Liver (tissue), 9 donors: ENCODE results near the gene CAPN15. TPM values are rescaled to one million over a fixed set of nuclear protein-coding genes. Genes with fewer than 3 reads are reported as not detected.

Experiments used
- DNase-seq: peaks from one replicate; pipeline ENCODE4 v3.0.0-alpha.2; 2017; ENCODE audit warnings: low spot score
- H3K27ac ChIP-seq, 2 donors: one replicate each; pipeline ENCODE4 v1.7.0; 2013; ENCODE audit warnings: inconsistent platforms in 2 of 2, low read length in 2 of 2, control low read depth in 1 of 2, low read depth in 1 of 2, mild to moderate bottlenecking in 1 of 2
- H3K27me3 ChIP-seq, 4 donors: one replicate each; pipeline versions ENCODE4 v1.6.1 to v1.7.0; 2013; ENCODE audit warnings: low read length in 3 of 4, inconsistent platforms in 1 of 4, mild to moderate bottlenecking in 1 of 4, moderate library complexity in 1 of 4; ENCODE audit not compliant: control insufficient read depth in 4 of 4, insufficient read depth in 4 of 4
- H3K36me3 ChIP-seq, 4 donors: one replicate each; pipeline versions ENCODE4 v1.6.1 to v1.7.0; 2013; ENCODE audit warnings: low read length in 3 of 4, mild to moderate bottlenecking in 3 of 4, low read depth in 1 of 4, moderate library complexity in 1 of 4; ENCODE audit not compliant: control insufficient read depth in 4 of 4, insufficient read depth in 3 of 4
- H3K4me1 ChIP-seq, 4 donors: one replicate each; pipeline versions ENCODE4 v1.6.1 to v1.7.0; 2013; ENCODE audit warnings: low read length in 3 of 4, mild to moderate bottlenecking in 3 of 4, moderate library complexity in 1 of 4; ENCODE audit not compliant: control insufficient read depth in 4 of 4, insufficient read depth in 4 of 4
- H3K4me3 ChIP-seq, 3 donors: one replicate each; pipeline versions ENCODE4 v1.6.1 to v1.7.0; 2013; ENCODE audit warnings: low read length in 3 of 3, control low read depth in 1 of 3, low read depth in 1 of 3, mild to moderate bottlenecking in 1 of 3
- H3K9ac ChIP-seq, 2 donors: one replicate each; pipeline ENCODE4 v1.7.0; 2013; ENCODE audit warnings: low read length in 2 of 2, mild to moderate bottlenecking in 2 of 2, moderate library complexity in 2 of 2, control low read depth in 1 of 2, low read depth in 1 of 2
- H3K9me3 ChIP-seq, 4 donors: one replicate each; pipeline versions ENCODE4 v1.6.1 to v1.7.0; 2013; ENCODE audit warnings: low read length in 3 of 4; ENCODE audit not compliant: control insufficient read depth in 4 of 4
- ATF3 ChIP-seq: IDR thresholded peaks from 2 replicates; pipeline ENCODE4 v1.6.1; 2016; ENCODE audit warnings: antibody characterized with exemption
- CTCF ChIP-seq: fragments of 150-350 bp; IDR thresholded peaks from 2 replicates; pipeline ENCODE4 v1.5.1; 2017; ENCODE audit warnings: improper control_type of control experiment, low read depth, low read length; ENCODE audit not compliant: missing input control
- FOXA2 ChIP-seq: IDR thresholded peaks from 2 replicates; pipeline ENCODE4 v1.6.1; 2016; ENCODE audit warnings: antibody characterized with exemption
- HNF4A ChIP-seq, 2 donors: conservative IDR thresholded peaks; 2 replicates each; pipeline ENCODE4 v1.6.1; 2016; ENCODE audit warnings: antibody characterized with exemption in 2 of 2, mild to moderate bottlenecking in 2 of 2
- HNF4G ChIP-seq: IDR thresholded peaks from 2 replicates; pipeline ENCODE4 v1.6.1; 2016; ENCODE audit warnings: antibody characterized with exemption
- JUND ChIP-seq, 2 donors: IDR thresholded peaks; 2 replicates each; pipeline ENCODE4 v1.6.1; 2016; ENCODE audit warnings: antibody characterized with exemption in 2 of 2
- RAD21 ChIP-seq, 2 donors: IDR thresholded peaks; 2 replicates each; pipeline ENCODE4 v1.6.1; 2016; ENCODE audit warnings: antibody characterized with exemption in 2 of 2, mild to moderate bottlenecking in 2 of 2
- REST ChIP-seq: IDR thresholded peaks from 2 replicates; pipeline ENCODE4 v1.6.1; 2016; ENCODE audit warnings: antibody characterized with exemption, mild to moderate bottlenecking
- RXRA ChIP-seq, 2 donors: IDR thresholded peaks; 2 replicates each; pipeline ENCODE4 v1.6.1; 2017 to 2018; ENCODE audit warnings: antibody characterized with exemption in 2 of 2, mild to moderate bottlenecking in 1 of 2
- SP1 ChIP-seq: IDR thresholded peaks from 2 replicates; pipeline ENCODE4 v1.6.1; 2018; ENCODE audit warnings: antibody characterized with exemption, mild to moderate bottlenecking
- ZBTB33 ChIP-seq: IDR thresholded peaks from 2 replicates; pipeline ENCODE4 v1.6.1; 2016; ENCODE audit warnings: antibody characterized with exemption
- WGBS: extraction: QIAGEN DNeasy Blood & Tissue Kit; methylation state at CpG from one replicate; pipeline ENCODE4 v1.1.7; 2013; 5-methylcytosine and 5-hydroxymethylcytosine counted together
- polyA plus RNA-seq, 2 donors: library from polyadenylated mRNA; stranded (reverse) in 1 of 2; unstranded in 1 of 2; fragments of 200-250 nt in 1 of 2; fragments of >200 nt in 1 of 2; fragmentation: Nextera tagmentation in 1 of 2; extraction: Ambion mirVana in 1 of 2; gene quantifications; one replicate each; pipeline versions ENCODE4 v1.2.1 to v1.2.3, GENCODE V29; 2013 to 2015
- total RNA-seq, 2 donors: library from RNA; depleted of rRNA; stranded (reverse); fragments of >200 nt; gene quantifications; one replicate each; pipeline ENCODE4 v1.2.3, GENCODE V29; 2014
- donor health status: healthy.
- donor health status: healthy.
- donor health status: healthy.
- donor health status: healthy.
- donor health status: healthy.

The CAPN15 gene
- total and polyA plus RNA-seq, 4 donors, result 5.9 to 37.2 (median 21.6) TPM

- Histone ChIP-seq H3K36me3 (peaks cover 0 to 7% (median under 1%) of the 10 kb centered on the region in 4 donors), H3K4me1 (peaks cover under 1 to 29% (median 16%) of the 10 kb centered on the region in 4 donors), H3K27me3 (no peaks in the 10 kb centered on the region), H3K4me3 (peak overlapping the region in 2 of 3 donors; percentile 11 to 35), H3K27ac (no peak overlapping the region), H3K9me3 (no peaks in the 10 kb centered on the region), H3K9ac (no peak overlapping the region)
- peak; percentile 80 for DNase-seq
- 15% methylated on average over 34 of the region's 34 CpGs for WGBS
- TF ChIP-seq SP1, result no peak
- TF ChIP-seq RXRA (IDR thresholded peaks at IDR 0.05), result no peak
- peak; percentile 82 to 92 for TF ChIP-seq RAD21 (IDR thresholded peaks at IDR 0.05)
- TF ChIP-seq HNF4A (conservative IDR thresholded peaks at IDR 0.05), result peak; percentile 60
- peak; percentile 88 for TF ChIP-seq CTCF
These were observed 51.4 kb downstream of the CAPN15 start for GRCh38 chr16:578870-579405.

- DNase-seq, result no peak
- no peak for TF ChIP-seq CTCF
- TF ChIP-seq RXRA (IDR thresholded peaks at IDR 0.05), result no peak
- no peak for TF ChIP-seq REST
- no peak for TF ChIP-seq HNF4G
- TF ChIP-seq ATF3, result no peak
- TF ChIP-seq HNF4A (conservative IDR thresholded peaks at IDR 0.05), result no peak
- TF ChIP-seq RAD21 (IDR thresholded peaks at IDR 0.05), result no peak
- TF ChIP-seq JUND (IDR thresholded peaks at IDR 0.05), result no peak
- no peak for TF ChIP-seq ZBTB33
- TF ChIP-seq FOXA2, result no peak
- H3K9me3 ChIP-seq, result no peaks in the 10 kb centered on the region
- peaks cover 2 to 27% (median 16%) of the 10 kb centered on the region in 4 donors for H3K4me1 ChIP-seq
- no peak overlapping the region for H3K27ac ChIP-seq
- 95% methylated on average over 27 of the region's 27 CpGs for WGBS
- no peak overlapping the region for H3K4me3 ChIP-seq
- H3K36me3 ChIP-seq, result no peaks in the 10 kb centered on the region
- H3K27me3 ChIP-seq, result no peaks in the 10 kb centered on the region
- no peak overlapping the region for H3K9ac ChIP-seq
These were observed 52.8 kb downstream of the CAPN15 start for GRCh38 chr16:580141-580945.
